Fibroblast of lung (primary cell): ENCODE results near the gene RHOT2. TPM values are rescaled to one million over a fixed set of nuclear protein-coding genes. Genes with fewer than 3 reads are reported as not detected.
"Not testable (repeated sequence)": the region's sequence is repeated elsewhere in the genome, so short reads cannot be mapped to it uniquely, and the experiment has no call there.

ENCODE experiments used
- DNase-seq, 2 donors: peaks; one replicate each; pipeline versions ENCODE4 v3.0.0 to v3.0.0-alpha.2; 2010; ENCODE audit warnings: low read depth in 2 of 2
- H2AFZ ChIP-seq: 2 replicates; pipeline ENCODE4 v1.5.1; 2012; ENCODE audit warnings: low read length, control low read depth, inconsistent platforms
- H3K27ac ChIP-seq: 2 replicates; pipeline ENCODE4 v1.5.1; 2011; ENCODE audit warnings: low read length, control low read depth; ENCODE audit not compliant: insufficient read depth
- H3K27me3 ChIP-seq: 2 replicates; pipeline ENCODE4 v1.5.1; 2011; ENCODE audit warnings: mild to moderate bottlenecking, low read length; ENCODE audit not compliant: control insufficient read depth, insufficient read depth
- H3K36me3 ChIP-seq: 2 replicates; pipeline ENCODE4 v1.5.1; 2011; ENCODE audit warnings: low read length; ENCODE audit not compliant: control insufficient read depth, insufficient read depth
- H3K4me1 ChIP-seq: 2 replicates; pipeline ENCODE4 v1.5.1; 2011; ENCODE audit warnings: low read length; ENCODE audit not compliant: control insufficient read depth, insufficient read depth; ENCODE audit errors: extremely low read depth
- H3K4me2 ChIP-seq: 2 replicates; pipeline ENCODE4 v1.5.1; 2011; ENCODE audit warnings: low read length, control low read depth; ENCODE audit not compliant: insufficient read depth; ENCODE audit errors: extremely low read depth
- H3K4me3 ChIP-seq, 4 experiments: fragments of 200-600 bp in 1 of 4; sonication (generic) in 1 of 4; replicated peaks in 1 of 4; 2 replicates each; pipeline ENCODE4 v1.5.1; 2011 to 2016; ENCODE audit warnings: low read length in 4 of 4, low read depth in 3 of 4, mild to moderate bottlenecking in 3 of 4, control low read depth in 2 of 4, inconsistent platforms in 1 of 4, mixed read lengths in 1 of 4; ENCODE audit not compliant: insufficient read depth in 1 of 4; ENCODE audit errors: control extremely low read depth in 1 of 4
- H3K79me2 ChIP-seq: 2 replicates; pipeline ENCODE4 v1.5.1; 2012; ENCODE audit warnings: mild to moderate bottlenecking, low read length, inconsistent platforms; ENCODE audit not compliant: control insufficient read depth, insufficient read depth
- H3K9ac ChIP-seq: 2 replicates; pipeline ENCODE4 v1.5.1; 2011; ENCODE audit warnings: mild to moderate bottlenecking, low read length, control low read depth; ENCODE audit not compliant: insufficient read depth
- H3K9me3 ChIP-seq: 2 replicates; pipeline ENCODE4 v1.5.1; 2012; ENCODE audit warnings: low read depth, low read length; ENCODE audit not compliant: control insufficient read depth, insufficient read depth
- H4K20me1 ChIP-seq: 2 replicates; pipeline ENCODE4 v1.5.1; 2011; ENCODE audit warnings: low read length; ENCODE audit not compliant: control insufficient read depth, insufficient read depth; ENCODE audit errors: extremely low read depth
- CTCF ChIP-seq, 2 donors: IDR thresholded peaks in 1 of 2; conservative IDR thresholded peaks in 1 of 2; 1 replicate in 1 of 2; 2 replicates in 1 of 2; pipeline ENCODE4 v1.5.1; 2011 to 2012; ENCODE audit warnings: low read length in 2 of 2, control low read depth in 1 of 2, inconsistent platforms in 1 of 2, low read depth in 1 of 2, mild to moderate bottlenecking in 1 of 2
- EZH2 ChIP-seq: IDR thresholded peaks from 2 replicates; pipeline ENCODE4 v1.5.1; 2012; ENCODE audit warnings: low read length, control low read depth, mild to moderate bottlenecking; ENCODE audit errors: missing control alignments
- polyA plus RNA-seq, 2 donors: library from polyadenylated mRNA; depleted of rRNA in 1 of 2; stranded (reverse) in 1 of 2; unstranded in 1 of 2; fragments of >200 nt; gene quantifications; 2 replicates each; pipeline ENCODE4 v1.2.1, GENCODE V29; 2011 to 2012; ENCODE audit warnings: missing spikeins in 1 of 2
- total RNA-seq: library from RNA; depleted of rRNA; stranded (reverse); fragments of >200 nt; gene quantifications from 2 replicates; pipeline ENCODE4 v1.2.1, GENCODE V29; 2014

The RHOT2 gene
- total and polyA plus RNA-seq, 2 donors (not counting 1 experiment from before 2014, with no cell fraction given), result 29.6 to 35.4 TPM

- not testable (repeated sequence) for H3K27ac ChIP-seq, H2AFZ ChIP-seq, H3K9ac ChIP-seq
Measured at GRCh38 chr16:712740-713250, 44.9 kb downstream of the RHOT2 start.

DNA sequence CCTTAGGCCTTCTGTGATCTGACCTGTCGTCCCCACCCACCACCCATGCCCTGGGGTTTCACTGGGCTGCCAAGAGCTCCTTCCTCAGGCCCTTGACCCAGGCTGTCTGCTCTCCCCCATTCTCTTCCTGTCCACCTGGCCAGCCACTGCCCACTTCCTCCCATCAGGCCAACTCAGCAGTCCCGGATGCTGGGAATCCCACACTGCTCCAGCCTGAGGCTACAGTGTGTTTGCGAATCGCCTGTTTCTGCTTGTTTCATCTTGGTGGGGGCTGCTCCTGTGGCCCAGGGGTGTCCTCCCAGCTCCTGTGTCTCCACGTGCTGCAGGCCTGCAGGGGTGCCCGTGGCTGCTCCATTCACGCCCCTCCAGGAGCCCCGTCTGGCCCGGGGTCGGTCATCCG is 46.1 kb downstream of the RHOT2 start:
- Histone ChIP-seq H2AFZ (no peak overlapping the region), H4K20me1 (no peaks in the 10 kb centered on the region), H3K79me2 (no peaks in the 10 kb centered on the region), H3K9me3 (no peaks in the 10 kb centered on the region), H3K36me3 (no peaks in the 10 kb centered on the region), H3K4me3 (no peak overlapping the region), H3K9ac (no peak overlapping the region), H3K4me2 (no peak overlapping the region), H3K4me1 (peaks cover 14% of the 10 kb centered on the region), H3K27ac (no peak overlapping the region), H3K27me3 (no peaks in the 10 kb centered on the region)
- TF ChIP-seq EZH2, result no peak
- no peak for TF ChIP-seq CTCF (conservative IDR thresholded peaks at IDR 0.05 in 1 of 2, IDR thresholded peaks at IDR 0.05 in 1 of 2; ENCODE audit: low read depth in 1 of 2, low read length in 2 of 2)
- DNase-seq, result no peak

More at GRCh38 chr16:712740-713250, 44.9 kb downstream of the RHOT2 start:
- H3K4me2 ChIP-seq, H4K20me1 ChIP-seq, H3K79me2 ChIP-seq, H3K4me3 ChIP-seq, H3K27me3 ChIP-seq, H3K9me3 ChIP-seq, H3K36me3 ChIP-seq: not testable (repeated sequence)
- DNase-seq, result peak; percentile 89 to 93
- H3K4me1 ChIP-seq, result peaks cover 13% of the 10 kb centered on the region
- peak in 1 of 2 donors; percentile 36 for TF ChIP-seq CTCF (conservative IDR thresholded peaks at IDR 0.05 in 1 of 2, IDR thresholded peaks at IDR 0.05 in 1 of 2; ENCODE audit: low read depth in 1 of 2, low read length in 2 of 2)

DNA sequence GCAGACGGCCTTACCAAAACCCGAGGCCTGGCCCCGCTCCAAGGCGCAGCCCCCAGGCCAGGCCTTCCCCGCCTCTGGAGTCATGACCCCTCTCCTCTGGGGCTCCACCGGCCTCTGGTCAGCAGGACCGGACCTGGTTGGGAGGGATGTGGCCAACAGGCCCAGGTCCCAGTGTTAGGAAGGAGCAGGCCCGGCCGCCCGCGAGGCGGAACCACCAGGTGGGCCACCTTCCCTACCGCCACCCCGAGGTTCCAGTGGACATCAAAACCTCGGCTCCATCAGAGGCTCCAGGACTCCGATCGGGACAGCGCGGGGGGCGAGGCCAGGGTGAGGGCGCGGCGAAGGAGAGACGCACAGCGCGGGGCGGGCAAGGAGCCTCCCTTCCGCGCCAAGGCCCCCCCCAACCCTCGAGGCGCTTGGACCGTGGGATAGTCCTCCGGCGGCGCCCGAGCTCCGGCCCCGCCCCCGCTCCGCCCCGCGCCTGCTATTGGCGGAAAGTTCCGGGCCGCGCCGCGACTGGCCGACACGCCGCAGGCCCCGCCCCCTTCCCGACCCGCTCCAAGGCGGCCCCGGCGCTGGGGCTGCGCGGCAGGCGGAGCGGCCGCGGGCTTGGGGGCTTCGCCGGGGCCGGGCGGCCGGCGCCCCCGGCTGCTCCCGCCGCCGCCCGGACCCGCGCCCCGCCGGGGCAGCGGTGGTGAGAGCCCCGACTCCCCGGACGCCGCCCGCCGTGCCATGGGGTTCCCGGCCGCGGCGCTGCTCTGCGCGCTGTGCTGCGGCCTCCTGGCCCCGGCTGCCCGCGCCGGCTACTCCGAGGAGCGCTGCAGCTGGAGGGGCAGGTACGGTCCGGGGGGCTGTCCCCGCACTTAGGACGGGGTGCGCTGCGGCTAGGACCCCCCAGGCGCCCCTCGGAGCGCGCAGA is 46.9 kb downstream of the RHOT2 start, which contains the start of gene METRN:
Gene METRN, plus strand, starts transcription at position 561 of the 919 bp plus-strand sequence. Its CDS starts 172 bp downstream, at position 733.
- Histone ChIP-seq H3K4me2 (peak within 1 kb of the TSS; percentile 80), H3K27me3 (no peaks in the 10 kb centered on the region), H3K4me3 (peak within 1 kb of the TSS; percentile 27 to 64 (median 48)), H3K79me2 (no peaks in the 10 kb centered on the region), H4K20me1 (no peaks in the 10 kb centered on the region), H2AFZ (no peak within 1 kb of the TSS), H3K4me1 (peaks cover 16% of the 10 kb centered on the region), H3K9me3 (no peaks in the 10 kb centered on the region), H3K27ac (peak within 1 kb of the TSS; percentile 20), H3K9ac (peak within 1 kb of the TSS; percentile 23), H3K36me3 (no peaks in the 10 kb centered on the region)
- peak; percentile 76 to 81 for DNase-seq
- TF ChIP-seq EZH2 (no peak), CTCF (conservative IDR thresholded peaks at IDR 0.05 in 1 of 2, IDR thresholded peaks at IDR 0.05 in 1 of 2; ENCODE audit: low read depth in 1 of 2, low read length in 2 of 2) (no peak)
